ENCODE data around the gene NBDY.

- TF ChIP-seq CTCF (IDR thresholded peaks at IDR 0.05; ENCODE audit: low read depth, low read length), result no peak
- no peak for TF ChIP-seq POLR2A (IDR thresholded peaks at IDR 0.05; ENCODE audit: extremely low read depth, insufficient read length)
- no peak for TF ChIP-seq MAX (IDR thresholded peaks at IDR 0.05; ENCODE audit: low read depth, low read length)
Observed at GRCh38 chrX:56802428-56802827, 73.4 kb downstream of the NBDY start.

All from NB4 (cell line).